ENCODE data around the gene RPL28. TPM values are rescaled to one million over a fixed set of nuclear protein-coding genes. Genes with fewer than 3 reads are reported as not detected.

RPL28 gene
- total RNA-seq, 4 donors from 2014 or later, result 466 to 875 (median 590) TPM

GRCh38 chr19:55389386-55390317, 3.9 kb downstream of the RPL28 start:
- 81 to 86% methylated on average over 20 to 21 of the region's 21 CpGs for WGBS, 2 donors
- intact Hi-C loops (cut with DNase I; ENCODE audit: low total_unique reads), result no loop called here
- H3K4me3 ChIP-seq (ENCODE audit: low read depth, poor library complexity, severe bottlenecking), result no peak overlapping the region
- TF ChIP-seq, protein P1, sequence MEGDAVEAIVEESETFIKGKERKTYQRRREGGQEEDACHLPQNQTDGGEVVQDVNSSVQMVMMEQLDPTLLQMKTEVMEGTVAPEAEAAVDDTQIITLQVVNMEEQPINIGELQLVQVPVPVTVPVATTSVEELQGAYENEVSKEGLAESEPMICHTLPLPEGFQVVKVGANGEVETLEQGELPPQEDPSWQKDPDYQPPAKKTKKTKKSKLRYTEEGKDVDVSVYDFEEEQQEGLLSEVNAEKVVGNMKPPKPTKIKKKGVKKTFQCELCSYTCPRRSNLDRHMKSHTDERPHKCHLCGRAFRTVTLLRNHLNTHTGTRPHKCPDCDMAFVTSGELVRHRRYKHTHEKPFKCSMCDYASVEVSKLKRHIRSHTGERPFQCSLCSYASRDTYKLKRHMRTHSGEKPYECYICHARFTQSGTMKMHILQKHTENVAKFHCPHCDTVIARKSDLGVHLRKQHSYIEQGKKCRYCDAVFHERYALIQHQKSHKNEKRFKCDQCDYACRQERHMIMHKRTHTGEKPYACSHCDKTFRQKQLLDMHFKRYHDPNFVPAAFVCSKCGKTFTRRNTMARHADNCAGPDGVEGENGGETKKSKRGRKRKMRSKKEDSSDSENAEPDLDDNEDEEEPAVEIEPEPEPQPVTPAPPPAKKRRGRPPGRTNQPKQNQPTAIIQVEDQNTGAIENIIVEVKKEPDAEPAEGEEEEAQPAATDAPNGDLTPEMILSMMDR (IDR thresholded peaks at IDR 0.05), result no peak
- TF ChIP-seq POLR2A (IDR thresholded peaks at IDR 0.05), result no peak
- DNase-seq (ENCODE audit: low spot score in 2 of 2), result no peak

GRCh38 chr19:55390461-55390880, 4.7 kb downstream of the RPL28 start:
- intact Hi-C loops (cut with DNase I; ENCODE audit: low total_unique reads), result no loop called here
- no peak for DNase-seq (ENCODE audit: low spot score in 2 of 2)
- H3K4me3 ChIP-seq (ENCODE audit: low read depth, poor library complexity, severe bottlenecking), result no peak overlapping the region
- TF ChIP-seq POLR2A (IDR thresholded peaks at IDR 0.05), result no peak
- TF ChIP-seq, protein P1 (IDR thresholded peaks at IDR 0.05), result no peak
- 75 to 78% methylated on average over 7 of the region's 7 CpGs for WGBS, 2 donors

DNA sequence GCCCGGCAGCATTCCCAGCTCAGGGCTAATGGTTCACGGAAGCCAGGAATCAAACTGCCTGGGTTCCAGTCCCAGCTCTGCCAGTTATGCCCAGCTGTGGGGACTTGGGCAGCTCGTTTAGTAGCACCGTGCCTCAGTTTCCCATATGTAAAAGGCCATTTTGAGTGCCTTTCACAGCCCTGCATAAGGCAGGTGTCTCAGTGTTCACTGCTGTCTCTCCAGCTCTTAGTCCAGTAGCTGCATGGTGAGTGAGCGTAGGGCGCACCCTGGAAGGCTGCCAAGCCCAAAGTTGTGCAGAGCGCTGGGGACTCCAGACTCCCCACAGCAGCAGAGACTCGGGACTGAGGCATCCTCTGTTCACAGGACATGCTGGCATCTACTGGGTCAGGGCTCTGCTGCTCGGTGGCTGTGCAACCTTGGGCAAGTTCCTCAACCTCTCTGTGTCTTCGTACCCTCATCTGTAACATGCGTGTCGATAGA, 5.5 kb downstream of the RPL28 start:
- WGBS, 2 donors, result 76 to 83% methylated on average over 10 to 12 of the region's 12 CpGs
- no peak overlapping the region for H3K4me3 ChIP-seq (ENCODE audit: low read depth, poor library complexity, severe bottlenecking)
- DNase-seq (ENCODE audit: low spot score in 2 of 2), result no peak
- TF ChIP-seq, protein P1 (IDR thresholded peaks at IDR 0.05), result no peak
- no peak for TF ChIP-seq POLR2A (IDR thresholded peaks at IDR 0.05)
- intact Hi-C loops (cut with DNase I; ENCODE audit: low total_unique reads), result no loop called here

DNA sequence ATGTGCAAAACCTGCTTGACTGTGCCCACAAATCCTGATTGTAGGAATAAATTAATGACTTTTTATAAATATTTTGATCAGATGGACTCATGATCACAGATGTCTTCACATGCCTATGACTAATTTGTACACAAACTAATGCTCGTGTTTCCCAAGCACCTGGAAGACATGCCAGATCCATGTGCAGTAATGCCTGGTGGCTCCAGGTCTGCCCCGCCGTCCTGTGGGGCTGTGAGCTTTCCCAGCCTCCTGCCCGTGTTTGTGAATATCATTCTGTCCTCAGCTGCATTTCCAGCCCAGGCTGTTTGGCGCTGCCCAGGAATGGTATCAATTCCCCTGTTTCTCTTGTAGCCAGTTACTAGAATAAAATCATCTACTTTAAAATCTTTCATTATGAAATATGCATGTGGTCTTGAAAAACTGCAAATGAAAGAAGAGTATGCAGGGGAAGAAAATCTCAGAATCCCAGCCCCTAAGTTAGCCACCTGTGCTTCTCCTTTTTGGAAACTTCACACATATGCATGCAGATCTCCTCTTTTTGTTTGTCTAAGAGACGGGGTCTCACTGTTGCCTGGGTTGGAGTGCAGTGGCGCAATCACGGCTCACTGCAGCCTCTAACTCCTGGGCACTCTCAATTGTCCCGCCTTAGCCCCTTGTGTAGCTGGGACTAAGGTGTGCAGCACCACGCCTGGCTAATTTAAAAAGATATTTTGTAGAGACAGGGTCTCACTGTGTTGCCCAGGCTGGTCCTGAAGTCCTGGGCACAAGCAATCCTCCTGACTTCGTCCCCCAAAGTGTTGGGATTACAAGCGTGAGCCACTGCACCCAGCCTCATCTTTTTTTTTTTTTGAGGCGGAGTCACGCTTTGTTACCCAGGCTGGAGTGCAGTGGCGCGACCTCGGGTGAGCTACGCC, 6.2 kb downstream of the RPL28 start:
- TF ChIP-seq, protein P1 (IDR thresholded peaks at IDR 0.05), result no peak
- no peak for TF ChIP-seq POLR2A (IDR thresholded peaks at IDR 0.05)
- no peak for DNase-seq (ENCODE audit: low spot score in 2 of 2)
- 76 to 79% methylated on average over 18 of the region's 18 CpGs for WGBS, 2 donors
- H3K4me3 ChIP-seq (ENCODE audit: low read depth, poor library complexity, severe bottlenecking), result no peak overlapping the region
- intact Hi-C loops (cut with DNase I; ENCODE audit: low total_unique reads), result no loop called here

- no peak overlapping the region for H3K4me3 ChIP-seq (ENCODE audit: low read depth, poor library complexity, severe bottlenecking)
- intact Hi-C loops (cut with DNase I; ENCODE audit: low total_unique reads), result no loop called here
- 73 to 75% methylated on average over 18 of the region's 18 CpGs for WGBS, 2 donors
- no peak for DNase-seq (ENCODE audit: low spot score in 2 of 2)
- no peak for TF ChIP-seq POLR2A (IDR thresholded peaks at IDR 0.05)
- TF ChIP-seq, protein P1 (IDR thresholded peaks at IDR 0.05), result no peak
These were observed 7.4 kb downstream of the RPL28 start for GRCh38 chr19:55392820-55393761.
